ENCODE data around the gene LRRFIP1.

The LRRFIP1 gene

DNA sequence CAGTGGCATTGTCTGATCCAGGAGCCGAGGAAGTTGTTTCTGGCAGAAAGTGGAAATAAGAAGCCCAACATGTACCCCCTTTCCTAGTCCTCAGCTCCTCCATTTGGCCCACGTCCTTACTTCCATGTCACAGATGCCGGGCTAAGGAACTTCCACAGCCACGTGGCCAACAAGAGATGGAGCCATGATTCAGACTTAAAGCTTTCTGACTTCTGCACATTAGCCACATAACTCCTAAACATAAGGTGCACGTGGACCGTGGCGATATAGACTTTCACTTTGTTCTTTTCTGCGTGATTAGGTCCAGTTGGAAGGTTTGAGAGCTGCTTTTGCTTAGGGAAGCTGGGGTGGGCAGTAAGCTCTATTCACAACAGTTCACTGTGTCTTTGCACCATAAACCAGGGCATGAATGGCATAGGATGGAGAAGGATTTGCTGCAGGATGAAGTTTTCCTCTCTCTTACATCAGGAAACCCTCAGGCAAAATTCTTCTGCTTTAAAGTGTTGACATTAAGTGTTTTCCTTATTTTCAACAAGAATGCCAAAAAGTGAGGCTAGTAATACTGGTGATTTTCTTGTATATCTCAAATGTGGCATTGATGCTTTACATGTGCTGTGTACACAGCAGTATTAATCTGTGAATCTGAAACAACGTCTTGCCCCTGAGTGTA lies 109.9 kb downstream of the LRRFIP1 start:
- Mint-ChIP-seq H3K4me1 (peaks cover 84% of the 10 kb centered on the region), H3K4me3 (no peak overlapping the region), H3K27me3 (ENCODE audit: low read depth, poor library complexity) (no peaks in the 10 kb centered on the region), H3K36me3 (ENCODE audit: low read depth) (peaks cover 25% of the 10 kb centered on the region), H3K27ac (no peak overlapping the region), H3K9me3 (no peaks in the 10 kb centered on the region)
- TF ChIP-seq, protein P1, sequence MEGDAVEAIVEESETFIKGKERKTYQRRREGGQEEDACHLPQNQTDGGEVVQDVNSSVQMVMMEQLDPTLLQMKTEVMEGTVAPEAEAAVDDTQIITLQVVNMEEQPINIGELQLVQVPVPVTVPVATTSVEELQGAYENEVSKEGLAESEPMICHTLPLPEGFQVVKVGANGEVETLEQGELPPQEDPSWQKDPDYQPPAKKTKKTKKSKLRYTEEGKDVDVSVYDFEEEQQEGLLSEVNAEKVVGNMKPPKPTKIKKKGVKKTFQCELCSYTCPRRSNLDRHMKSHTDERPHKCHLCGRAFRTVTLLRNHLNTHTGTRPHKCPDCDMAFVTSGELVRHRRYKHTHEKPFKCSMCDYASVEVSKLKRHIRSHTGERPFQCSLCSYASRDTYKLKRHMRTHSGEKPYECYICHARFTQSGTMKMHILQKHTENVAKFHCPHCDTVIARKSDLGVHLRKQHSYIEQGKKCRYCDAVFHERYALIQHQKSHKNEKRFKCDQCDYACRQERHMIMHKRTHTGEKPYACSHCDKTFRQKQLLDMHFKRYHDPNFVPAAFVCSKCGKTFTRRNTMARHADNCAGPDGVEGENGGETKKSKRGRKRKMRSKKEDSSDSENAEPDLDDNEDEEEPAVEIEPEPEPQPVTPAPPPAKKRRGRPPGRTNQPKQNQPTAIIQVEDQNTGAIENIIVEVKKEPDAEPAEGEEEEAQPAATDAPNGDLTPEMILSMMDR (IDR thresholded peaks at IDR 0.05) = no peak
- DNase-seq = no peak

DNA sequence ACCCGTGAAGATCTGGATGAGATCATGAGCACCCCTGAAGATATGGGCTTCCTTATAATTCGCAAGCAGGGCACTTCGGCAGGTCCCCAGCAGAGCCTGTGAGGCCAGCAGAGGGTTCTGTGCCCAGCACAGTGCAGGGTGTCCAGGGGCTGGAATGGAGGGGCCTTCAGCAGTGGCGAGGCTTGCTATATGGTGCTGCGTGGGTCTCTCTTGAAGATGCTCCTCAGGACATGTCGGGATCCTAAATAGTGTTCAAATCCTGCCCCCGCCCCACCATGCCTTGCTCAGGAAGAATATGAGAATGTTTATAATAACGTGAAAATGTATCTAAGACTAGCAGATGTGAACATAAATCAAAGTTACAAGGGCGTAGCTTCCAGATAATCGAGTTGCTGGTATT lies 110.9 kb downstream of the LRRFIP1 start:
- Mint-ChIP-seq H3K27me3 (ENCODE audit: low read depth, poor library complexity) (no peaks in the 10 kb centered on the region), H3K4me1 (peaks cover 84% of the 10 kb centered on the region), H3K4me3 (no peak overlapping the region), H3K36me3 (ENCODE audit: low read depth) (peaks cover 28% of the 10 kb centered on the region), H3K27ac (no peak overlapping the region), H3K9me3 (no peaks in the 10 kb centered on the region)
- TF ChIP-seq, protein P1 (IDR thresholded peaks at IDR 0.05) = no peak
- DNase-seq = no peak

DNA sequence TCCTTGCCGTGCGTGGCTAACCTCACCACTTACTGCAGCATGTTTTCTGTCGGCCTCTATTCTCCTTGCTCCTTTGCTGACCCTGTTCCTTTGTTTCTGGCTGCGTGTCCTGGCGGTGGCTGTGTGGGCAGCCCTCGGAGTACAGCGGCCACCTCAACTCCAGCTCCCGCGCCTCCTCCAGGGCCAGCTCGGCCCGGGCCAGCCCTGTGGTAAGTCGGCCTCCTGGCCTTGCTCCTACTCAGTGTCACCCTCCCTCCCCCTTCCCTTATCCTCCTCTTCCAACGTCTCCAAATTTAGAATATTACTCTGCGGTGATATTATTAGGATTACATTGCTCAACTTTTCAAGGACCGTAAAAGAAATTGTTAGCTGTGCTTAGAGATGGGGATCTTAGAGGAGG lies 111.7 kb downstream of the LRRFIP1 start:
- TF ChIP-seq, protein P1 (IDR thresholded peaks at IDR 0.05) = no peak
- Mint-ChIP-seq H3K4me3 (peak overlapping the region; percentile 15), H3K27ac (peak overlapping the region; percentile 80), H3K4me1 (peaks cover 84% of the 10 kb centered on the region), H3K36me3 (ENCODE audit: low read depth) (peaks cover 28% of the 10 kb centered on the region), H3K27me3 (ENCODE audit: low read depth, poor library complexity) (no peaks in the 10 kb centered on the region), H3K9me3 (no peaks in the 10 kb centered on the region)
- DNase-seq = no peak

DNA sequence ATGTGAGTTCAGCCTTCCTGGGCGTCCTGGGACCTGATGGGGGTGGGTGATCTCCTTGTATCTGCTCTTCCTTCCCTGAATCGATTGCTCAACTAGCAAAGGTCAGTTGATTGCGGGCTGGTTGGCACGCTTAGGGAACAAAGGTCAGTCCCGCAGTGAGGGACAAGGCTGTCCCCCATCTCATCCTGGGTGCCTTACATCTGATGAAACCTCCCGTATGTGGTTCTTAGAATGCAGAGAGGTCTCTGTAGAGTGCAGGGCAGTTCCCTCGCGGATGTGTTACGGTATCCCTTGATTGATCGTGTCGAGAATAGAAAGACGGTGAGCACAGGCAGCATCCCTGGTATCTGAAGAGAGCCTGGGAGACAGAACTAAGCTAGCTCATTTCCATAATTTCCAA lies 114.8 kb downstream of the LRRFIP1 start:
- Mint-ChIP-seq H3K4me1 (peaks cover 70% of the 10 kb centered on the region), H3K27ac (no peak overlapping the region)
- TF ChIP-seq, protein P1 (IDR thresholded peaks at IDR 0.05) = no peak

DNA sequence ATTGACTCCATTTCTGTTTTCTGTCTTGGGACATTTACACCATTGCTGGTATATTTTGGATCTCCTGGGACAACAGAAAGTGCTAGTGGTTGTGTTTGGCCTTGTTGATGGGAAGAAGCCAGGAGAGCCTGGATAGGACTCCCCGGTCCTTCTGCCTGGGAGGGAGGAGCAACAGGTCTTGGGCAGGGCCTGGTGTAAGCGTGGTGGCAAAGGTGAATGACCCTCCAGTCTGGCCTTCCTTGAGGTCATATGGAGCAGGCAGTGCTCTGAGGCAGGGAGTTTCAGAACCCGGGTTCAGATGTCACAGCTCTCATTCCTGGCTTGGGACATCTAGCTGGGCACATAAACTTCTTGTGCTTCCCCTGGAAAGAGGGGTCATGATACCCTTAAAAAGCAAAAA lies 115.2 kb downstream of the LRRFIP1 start:
- H3K27me3 Mint-ChIP-seq (ENCODE audit: low read depth, poor library complexity) = no peaks in the 10 kb centered on the region
- H3K4me3 Mint-ChIP-seq = no peak overlapping the region
- H3K4me1 Mint-ChIP-seq = peaks cover 66% of the 10 kb centered on the region
- TF ChIP-seq, protein P1 (IDR thresholded peaks at IDR 0.05) = no peak
- H3K27ac Mint-ChIP-seq = peak overlapping the region; percentile 14
- H3K36me3 Mint-ChIP-seq (ENCODE audit: low read depth) = peaks cover 22% of the 10 kb centered on the region
- no peaks in the 10 kb centered on the region for H3K9me3 Mint-ChIP-seq
- DNase-seq = no peak

More for the DNA sequence above, 114.8 kb downstream of the LRRFIP1 start:
- peaks cover 22% of the 10 kb centered on the region for H3K36me3 Mint-ChIP-seq (ENCODE audit: low read depth)
- DNase-seq = no peak
- peak overlapping the region; percentile 13 for H3K4me3 Mint-ChIP-seq
- H3K9me3 Mint-ChIP-seq = no peaks in the 10 kb centered on the region
- H3K27me3 Mint-ChIP-seq (ENCODE audit: low read depth, poor library complexity) = no peaks in the 10 kb centered on the region

DNA sequence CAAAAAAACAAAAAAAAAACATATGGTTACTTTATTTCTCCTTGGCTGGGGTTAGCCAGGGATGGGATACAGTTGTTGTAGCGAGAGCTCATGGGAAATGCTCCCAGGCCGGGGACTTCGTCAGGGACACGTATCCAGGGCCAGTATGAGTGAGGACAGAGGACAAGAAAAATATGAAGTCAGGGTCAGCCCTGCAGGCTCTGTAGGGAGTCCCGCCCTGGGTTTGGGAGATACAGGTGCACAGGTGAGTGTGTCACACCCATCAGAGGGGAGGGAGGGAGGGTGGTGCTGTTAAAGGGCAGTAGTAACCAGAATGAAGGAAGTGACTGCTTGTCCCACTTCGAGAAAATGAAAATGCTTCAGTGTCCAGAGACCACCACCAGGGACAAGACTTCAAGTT lies 115.6 kb downstream of the LRRFIP1 start:
- no peak overlapping the region for H3K4me3 Mint-ChIP-seq
- DNase-seq = no peak
- no peaks in the 10 kb centered on the region for H3K27me3 Mint-ChIP-seq (ENCODE audit: low read depth, poor library complexity)
- H3K27ac Mint-ChIP-seq = no peak overlapping the region
- peaks cover 20% of the 10 kb centered on the region for H3K36me3 Mint-ChIP-seq (ENCODE audit: low read depth)
- H3K4me1 Mint-ChIP-seq = peaks cover 61% of the 10 kb centered on the region
- H3K9me3 Mint-ChIP-seq = no peaks in the 10 kb centered on the region
- TF ChIP-seq, protein P1 (IDR thresholded peaks at IDR 0.05) = no peak

Measured in nephron progenitor cell (in vitro differentiated cells).